Activated naive CD4-positive, alpha-beta T cell treated with anti-CD3 and anti-CD28 coated beads for 36 hours (primary cell): ENCODE results near the gene DNM1L. TPM values are rescaled to one million over a fixed set of nuclear protein-coding genes. Genes with fewer than 3 reads are reported as not detected.

Experiments
- CTCF ChIA-PET: fragments of 350-600 bp; sonication (Branson Sonifier 250); formaldehyde crosslinking; loops from one replicate; lab custom pipeline; 2021; ENCODE audit warnings: antibody characterized with exemption; lab: Charles Lee
- DNase-seq: peaks from one replicate; pipeline ENCODE4 v3.0.0-alpha.2; 2020
- H3K27ac Mint-ChIP-seq: one replicate; pipeline ENCODE4 v1.8.0; 2021; ENCODE audit warnings: mild to moderate bottlenecking, mixed read lengths
- H3K27me3 Mint-ChIP-seq: one replicate; pipeline ENCODE4 v1.8.0; 2021; ENCODE audit warnings: low read depth, mixed read lengths
- H3K36me3 Mint-ChIP-seq: one replicate; pipeline ENCODE4 v1.8.0; 2021; ENCODE audit warnings: low read depth, mixed read lengths
- H3K4me1 Mint-ChIP-seq: one replicate; pipeline ENCODE4 v1.8.0; 2021; ENCODE audit warnings: low read depth, mixed read lengths
- H3K4me3 Mint-ChIP-seq: one replicate; pipeline ENCODE4 v1.8.0; 2021; ENCODE audit warnings: mild to moderate bottlenecking, moderate library complexity, mixed read lengths
- H3K9me3 Mint-ChIP-seq: one replicate; pipeline ENCODE4 v1.8.0; 2021; ENCODE audit warnings: mixed read lengths
- intact Hi-C: fragments of 100-400 bp; cut with micrococcal nuclease; formaldehyde crosslinking; loops from one replicate; pipeline ENCODE4 v1.15.1; 2023
- total RNA-seq, 2 experiments: library from RNA; stranded (reverse); gene quantifications; one replicate each; pipeline ENCODE4 v1.2.3, GENCODE V29; 2021

Gene DNM1L
- total RNA-seq, 2 experiments from 2014 or later, result 54.4 to 61.5 TPM

- no peak overlapping the region for H3K4me3 Mint-ChIP-seq
- peaks cover 7% of the 10 kb centered on the region for H3K27me3 Mint-ChIP-seq
- no peaks in the 10 kb centered on the region for H3K36me3 Mint-ChIP-seq
- no peaks in the 10 kb centered on the region for H3K9me3 Mint-ChIP-seq
- H3K4me1 Mint-ChIP-seq, result no peaks in the 10 kb centered on the region
- CTCF ChIA-PET, result no interaction called here
- no peak for DNase-seq
- no peak overlapping the region for H3K27ac Mint-ChIP-seq
- intact Hi-C loops, result no loop called here
Observed at GRCh38 chr12:32765906-32766305, 86.8 kb downstream of the DNM1L start.

GRCh38 chr12:32768518-32768917 is 89.4 kb downstream of the DNM1L start:
- no peaks in the 10 kb centered on the region for H3K4me1 Mint-ChIP-seq
- no peaks in the 10 kb centered on the region for H3K36me3 Mint-ChIP-seq
- DNase-seq, result no peak
- H3K27me3 Mint-ChIP-seq, result peaks cover 5% of the 10 kb centered on the region
- CTCF ChIA-PET, result no interaction called here
- intact Hi-C loops, result no loop called here
- no peak overlapping the region for H3K27ac Mint-ChIP-seq
- H3K4me3 Mint-ChIP-seq, result no peak overlapping the region
- no peaks in the 10 kb centered on the region for H3K9me3 Mint-ChIP-seq

DNA sequence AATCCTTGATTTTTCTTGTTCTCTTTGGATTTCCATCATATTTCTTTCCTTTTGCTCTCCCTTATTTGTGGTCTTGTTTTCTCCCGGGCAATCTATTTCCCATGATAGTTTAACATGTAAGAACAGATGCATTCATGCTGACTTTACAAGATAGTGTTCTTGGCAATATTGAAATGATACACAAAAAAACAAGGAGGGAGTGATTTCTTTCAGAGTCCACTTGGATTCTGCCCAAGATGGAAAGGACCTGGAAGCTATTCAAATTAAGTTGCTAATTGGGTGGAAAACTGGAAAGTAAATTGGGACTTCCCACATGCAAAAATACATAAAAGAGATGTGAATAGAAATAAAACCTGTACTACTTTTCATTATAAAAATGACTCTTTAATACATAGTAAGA is 91.0 kb downstream of the DNM1L start:
- Mint-ChIP-seq H3K27ac (no peak overlapping the region), H3K4me3 (no peak overlapping the region), H3K36me3 (no peaks in the 10 kb centered on the region), H3K4me1 (no peaks in the 10 kb centered on the region), H3K27me3 (peaks cover 9% of the 10 kb centered on the region), H3K9me3 (no peaks in the 10 kb centered on the region)
- CTCF ChIA-PET, result interaction anchor here (0.6 to 0.9 kb wide), 2 partner anchors 27 to 32 kb away, joined by 3 read pairs; no protein-coding TSS in a partner anchor
- no peak for DNase-seq
- intact Hi-C loops, result no loop called here

DNA sequence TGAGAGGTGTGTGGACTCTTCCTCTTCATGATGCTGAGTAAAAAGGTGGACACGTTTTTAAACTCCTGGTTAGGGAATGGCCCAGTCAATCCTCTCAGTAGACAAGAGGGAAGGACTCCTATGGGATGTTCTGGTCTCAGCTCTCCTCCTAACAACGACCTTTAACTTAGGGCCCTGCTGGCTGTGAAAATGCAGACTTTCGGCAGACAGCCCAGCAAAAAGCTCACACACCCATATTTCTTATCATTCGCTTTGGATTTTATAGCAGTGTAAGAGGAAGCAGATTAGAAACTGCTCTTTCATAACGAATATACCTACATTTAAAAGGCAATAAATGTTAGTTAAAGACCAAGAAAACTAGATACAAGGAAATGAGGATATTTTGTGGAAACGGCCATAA is 94.6 kb downstream of the DNM1L start:
- no peak overlapping the region for H3K4me3 Mint-ChIP-seq
- no peaks in the 10 kb centered on the region for H3K4me1 Mint-ChIP-seq
- intact Hi-C loops, result no loop called here
- no peak overlapping the region for H3K27ac Mint-ChIP-seq
- CTCF ChIA-PET, result interaction anchor here (0.6 to 2.1 kb wide), 2 partner anchors 17 to 406 kb away, joined by 4 to 5 read pairs; partner anchors contain the start of gene YARS2
- peaks cover 13% of the 10 kb centered on the region for H3K27me3 Mint-ChIP-seq
- no peak for DNase-seq
- no peaks in the 10 kb centered on the region for H3K36me3 Mint-ChIP-seq
- H3K9me3 Mint-ChIP-seq, result no peaks in the 10 kb centered on the region

DNA sequence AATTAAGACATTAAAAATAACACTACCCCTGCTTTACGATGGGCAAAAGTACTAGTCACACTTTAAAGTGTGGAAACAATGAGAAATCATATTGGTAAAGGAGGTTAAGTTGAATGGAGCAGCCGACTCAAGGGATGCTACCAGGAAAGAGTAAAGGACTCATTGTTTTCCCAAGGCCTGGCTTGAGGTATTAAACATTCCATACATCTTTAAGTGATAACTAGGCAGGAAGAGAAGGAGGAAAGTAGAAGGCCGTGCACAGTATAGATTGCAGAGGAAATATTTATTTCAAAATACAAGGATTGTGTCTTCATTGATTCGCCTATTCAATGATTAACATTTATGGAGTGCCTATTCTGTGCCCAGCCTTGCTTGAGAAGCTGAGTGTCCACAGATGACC is 97.2 kb downstream of the DNM1L start:
- intact Hi-C loops, result no loop called here
- H3K9me3 Mint-ChIP-seq, result no peaks in the 10 kb centered on the region
- no peak overlapping the region for H3K27ac Mint-ChIP-seq
- CTCF ChIA-PET, result no interaction called here
- no peak overlapping the region for H3K4me3 Mint-ChIP-seq
- DNase-seq, result no peak
- H3K27me3 Mint-ChIP-seq, result peaks cover 19% of the 10 kb centered on the region
- H3K4me1 Mint-ChIP-seq, result no peaks in the 10 kb centered on the region
- H3K36me3 Mint-ChIP-seq, result no peaks in the 10 kb centered on the region

- Mint-ChIP-seq H3K9me3 (no peaks in the 10 kb centered on the region), H3K27ac (no peak overlapping the region), H3K4me1 (no peaks in the 10 kb centered on the region), H3K36me3 (no peaks in the 10 kb centered on the region), H3K4me3 (no peak overlapping the region), H3K27me3 (peaks cover 19% of the 10 kb centered on the region)
- no peak for DNase-seq
- CTCF ChIA-PET, result no interaction called here
- intact Hi-C loops, result no loop called here
Observed at GRCh38 chr12:32777159-32777558, 98.1 kb downstream of the DNM1L start.

DNA sequence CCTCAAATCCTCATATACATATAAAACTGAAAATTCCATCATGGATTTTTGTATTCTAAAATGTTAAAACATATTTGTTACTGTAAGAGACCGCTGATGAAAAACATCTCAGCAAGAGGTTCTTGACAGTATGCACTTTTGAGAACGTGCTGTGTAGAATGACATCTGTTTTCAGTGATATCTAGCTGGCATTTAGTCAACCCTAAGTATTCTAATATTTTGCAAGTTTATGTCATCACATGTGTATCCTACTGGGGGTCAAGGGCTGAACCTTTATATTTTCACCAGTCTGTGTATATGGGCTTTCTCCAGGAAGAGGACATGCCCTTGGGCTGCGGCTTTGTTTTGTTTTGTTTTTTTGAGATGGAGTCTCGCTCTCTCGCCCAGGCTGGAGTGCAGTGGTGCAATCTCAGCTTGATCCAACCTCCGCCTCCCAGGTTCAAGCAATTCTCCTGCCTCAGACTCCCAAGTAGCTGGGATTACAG is 98.6 kb downstream of the DNM1L start:
- CTCF ChIA-PET, result no interaction called here
- Mint-ChIP-seq H3K9me3 (no peaks in the 10 kb centered on the region), H3K36me3 (no peaks in the 10 kb centered on the region), H3K27me3 (peaks cover 19% of the 10 kb centered on the region), H3K4me3 (no peak overlapping the region), H3K4me1 (no peaks in the 10 kb centered on the region), H3K27ac (no peak overlapping the region)
- no peak for DNase-seq
- intact Hi-C loops, result no loop called here

DNA sequence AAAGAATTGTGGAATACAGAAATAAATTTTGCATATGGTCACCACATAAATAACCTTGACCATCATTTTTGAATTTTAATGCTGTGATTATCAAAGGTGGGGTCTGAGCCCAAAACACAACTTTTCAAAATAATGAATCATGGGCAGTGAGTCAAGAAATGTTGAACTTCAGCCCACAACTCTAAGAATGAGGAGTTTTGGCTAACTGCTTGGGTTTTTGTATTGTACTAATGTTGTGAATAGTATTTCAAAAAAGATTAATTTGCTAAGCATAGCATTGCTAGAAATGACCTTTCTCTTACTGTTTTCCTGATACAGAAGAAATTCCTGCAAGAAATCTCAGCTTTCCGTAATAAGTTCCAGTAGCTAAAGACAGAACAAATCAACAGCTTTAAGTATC is 101.0 kb downstream of the DNM1L start:
- DNase-seq, result no peak
- Mint-ChIP-seq H3K27me3 (peaks cover 14% of the 10 kb centered on the region), H3K36me3 (no peaks in the 10 kb centered on the region), H3K9me3 (no peaks in the 10 kb centered on the region), H3K4me3 (no peak overlapping the region), H3K4me1 (no peaks in the 10 kb centered on the region), H3K27ac (no peak overlapping the region)
- CTCF ChIA-PET, result interaction anchor here (0.5 kb wide), 1 partner anchor 809 kb away, joined by 3 read pairs; no protein-coding TSS in a partner anchor
- intact Hi-C loops, result no loop called here

DNA sequence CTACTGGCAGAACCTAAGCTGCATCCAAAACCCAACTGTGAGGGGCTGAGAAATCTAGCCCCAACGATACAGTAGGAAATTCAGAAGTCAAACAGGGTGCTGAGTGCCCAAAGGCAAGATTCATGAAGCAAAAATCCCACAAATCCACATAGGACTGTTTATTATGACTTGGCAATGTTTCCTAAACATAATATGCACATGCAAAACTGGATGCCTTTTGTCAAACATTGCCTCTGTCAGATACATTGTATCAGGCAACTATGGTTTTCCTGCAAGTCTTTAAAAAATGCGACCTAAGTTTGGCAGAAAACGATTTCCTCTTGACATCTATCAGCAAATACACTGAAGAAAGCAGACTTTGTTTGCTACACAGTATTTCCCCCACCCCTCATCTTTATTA is 103.9 kb downstream of the DNM1L start:
- CTCF ChIA-PET, result no interaction called here
- H3K27ac Mint-ChIP-seq, result no peak overlapping the region
- no peaks in the 10 kb centered on the region for H3K9me3 Mint-ChIP-seq

GRCh38 chr12:32785557-32785956 is 106.5 kb downstream of the DNM1L start:
- Mint-ChIP-seq H3K4me3 (no peak overlapping the region), H3K27me3 (no peaks in the 10 kb centered on the region), H3K4me1 (no peaks in the 10 kb centered on the region), H3K9me3 (no peaks in the 10 kb centered on the region), H3K27ac (no peak overlapping the region), H3K36me3 (no peaks in the 10 kb centered on the region)
- DNase-seq, result no peak
- intact Hi-C loops, result no loop called here
- CTCF ChIA-PET, result interaction anchor here (0.6 to 1.3 kb wide), 2 partner anchors 29 to 121 kb away, joined by 3 read pairs; no protein-coding TSS in a partner anchor

More for the DNA sequence above, 103.9 kb downstream of the DNM1L start:
- Mint-ChIP-seq H3K27me3 (peaks cover 8% of the 10 kb centered on the region), H3K4me1 (no peaks in the 10 kb centered on the region), H3K4me3 (no peak overlapping the region), H3K36me3 (no peaks in the 10 kb centered on the region)
- DNase-seq, result no peak
- intact Hi-C loops, result no loop called here

DNA sequence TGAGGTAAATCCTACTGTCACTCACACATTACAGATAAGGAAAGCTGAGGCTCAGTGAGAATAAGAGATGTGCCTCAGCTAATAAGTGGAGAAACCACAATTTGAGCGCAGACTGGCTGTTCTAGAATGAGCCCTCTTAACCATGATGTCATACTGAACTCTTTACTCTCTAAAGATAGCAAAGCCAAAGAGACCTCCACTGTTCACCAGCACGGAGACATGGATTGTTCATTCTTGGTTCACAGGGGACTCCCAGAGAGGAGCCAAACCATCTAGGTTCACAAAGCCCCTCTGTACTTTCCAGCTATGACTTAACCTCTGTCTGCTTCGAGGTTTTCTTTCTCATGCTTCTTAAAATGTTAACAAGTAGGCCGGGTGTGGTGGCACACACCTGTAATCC is 109.3 kb downstream of the DNM1L start:
- H3K4me1 Mint-ChIP-seq, result no peaks in the 10 kb centered on the region
- CTCF ChIA-PET, result interaction anchor here (0.9 kb wide), 1 partner anchor 32 kb away, joined by 3 read pairs; no protein-coding TSS in a partner anchor

DNA sequence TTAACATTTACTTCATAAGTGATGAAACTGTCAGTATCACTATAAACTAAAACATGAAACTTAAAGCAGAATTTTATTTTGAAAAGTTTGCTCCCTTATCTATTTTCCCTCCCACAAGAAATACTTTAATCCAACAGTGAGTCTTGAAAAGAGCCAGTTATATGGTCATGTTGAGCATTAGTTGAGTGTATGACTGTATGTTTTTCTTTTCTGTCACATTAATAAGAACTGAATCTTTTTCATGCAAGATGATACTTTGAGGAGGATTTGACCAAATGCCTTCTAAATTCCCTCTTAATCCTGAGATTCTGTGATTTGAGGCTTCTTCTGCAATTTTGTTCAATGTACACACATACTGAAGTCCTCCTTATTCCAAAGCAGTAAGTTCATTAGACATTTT is 110.3 kb downstream of the DNM1L start:
- H3K4me3 Mint-ChIP-seq, result no peak overlapping the region
- CTCF ChIA-PET, result no interaction called here
- H3K36me3 Mint-ChIP-seq, result no peaks in the 10 kb centered on the region
- H3K27me3 Mint-ChIP-seq, result peaks cover 8% of the 10 kb centered on the region
- DNase-seq, result no peak
- H3K9me3 Mint-ChIP-seq, result no peaks in the 10 kb centered on the region
- no peaks in the 10 kb centered on the region for H3K4me1 Mint-ChIP-seq
- intact Hi-C loops, result no loop called here
- no peak overlapping the region for H3K27ac Mint-ChIP-seq

More for the DNA sequence above, 109.3 kb downstream of the DNM1L start:
- H3K27ac Mint-ChIP-seq, result no peak overlapping the region
- no peak for DNase-seq
- intact Hi-C loops, result no loop called here
- no peak overlapping the region for H3K4me3 Mint-ChIP-seq
- H3K27me3 Mint-ChIP-seq, result peaks cover 5% of the 10 kb centered on the region
- H3K36me3 Mint-ChIP-seq, result no peaks in the 10 kb centered on the region
- H3K9me3 Mint-ChIP-seq, result no peaks in the 10 kb centered on the region

DNA sequence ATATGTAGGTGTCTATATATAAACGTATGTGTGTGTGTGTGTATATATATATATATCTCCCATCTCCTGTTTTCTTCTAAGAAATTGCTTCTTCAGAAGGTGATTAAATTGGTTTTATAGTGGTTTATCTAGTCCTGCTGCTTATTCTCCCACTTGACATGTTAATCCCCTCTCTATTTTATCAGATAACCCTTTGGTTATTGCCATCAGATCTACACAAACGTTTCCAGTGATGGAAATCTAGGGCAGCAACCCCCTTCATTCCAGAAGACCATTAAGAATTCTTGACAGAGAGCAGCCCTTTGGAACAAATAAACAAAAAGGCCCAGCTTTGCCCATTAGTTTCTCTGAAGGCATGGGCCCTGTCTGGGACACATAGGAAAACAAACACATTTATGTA is 110.8 kb downstream of the DNM1L start:
- intact Hi-C loops, result no loop called here
- Mint-ChIP-seq H3K4me1 (no peaks in the 10 kb centered on the region), H3K4me3 (no peak overlapping the region), H3K36me3 (no peaks in the 10 kb centered on the region), H3K9me3 (no peaks in the 10 kb centered on the region), H3K27me3 (peaks cover 8% of the 10 kb centered on the region), H3K27ac (no peak overlapping the region)
- CTCF ChIA-PET, result no interaction called here
- DNase-seq, result no peak
